OCI-LY1 (cell line): Measurements from ENCODE around the gene PRKG1.

Source experiments
- H2AFZ ChIP-seq: fragments of 200-600 bp; sonication (generic), shearing (Covaris generic); 2 replicates; pipeline ENCODE4 v1.6.0; 2014; ENCODE audit warnings: antibody characterized with exemption, mild to moderate bottlenecking, low read length
- H3F3A ChIP-seq: fragments of 200-600 bp; sonication (generic), shearing (Covaris generic); 2 replicates; pipeline ENCODE4 v1.6.0; 2014; ENCODE audit warnings: mild to moderate bottlenecking, antibody characterized with exemption, low read length, moderate library complexity; ENCODE audit not compliant: insufficient read depth
- H3K27ac ChIP-seq: fragments of 200-600 bp; sonication (generic); 2 replicates; pipeline ENCODE4 v1.5.1; 2014; ENCODE audit warnings: low read length, mixed run types, mild to moderate bottlenecking, low read depth; ENCODE audit not compliant: poor library complexity, severe bottlenecking
- H3K27me3 ChIP-seq: fragments of 200-600 bp; sonication (generic); 2 replicates; pipeline ENCODE4 v1.6.0; 2014; ENCODE audit warnings: antibody characterized with exemption, mild to moderate bottlenecking, low read length, moderate library complexity; ENCODE audit not compliant: insufficient read depth
- H3K36me3 ChIP-seq: fragments of 200-600 bp; sonication (generic); 2 replicates; pipeline ENCODE4 v1.6.1; 2014; ENCODE audit warnings: mild to moderate bottlenecking, antibody characterized with exemption, low read length, moderate library complexity, mixed read lengths; ENCODE audit not compliant: insufficient read depth
- H3K4me1 ChIP-seq: fragments of 200-600 bp; sonication (generic); 2 replicates; pipeline ENCODE4 v1.5.1; 2014; ENCODE audit warnings: mild to moderate bottlenecking, low read length, moderate library complexity; ENCODE audit not compliant: insufficient read depth, severe bottlenecking
- H3K4me2 ChIP-seq: fragments of 200-600 bp; sonication (generic), shearing (Covaris generic); 2 replicates; pipeline ENCODE4 v1.6.1; 2014; ENCODE audit warnings: low read length
- H3K4me3 ChIP-seq: fragments of 200-600 bp; sonication (generic); 2 replicates; pipeline ENCODE4 v1.5.1; 2014; ENCODE audit warnings: low read length, low read depth, mild to moderate bottlenecking, mixed read lengths; ENCODE audit not compliant: poor library complexity, severe bottlenecking
- H3K79me2 ChIP-seq: fragments of 200-600 bp; shearing (Covaris generic); 2 replicates; pipeline ENCODE4 v1.6.1; 2016; ENCODE audit warnings: mixed run types, low read length, mixed read lengths; ENCODE audit not compliant: insufficient read depth
- H3K9ac ChIP-seq: fragments of 200-600 bp; sonication (generic), shearing (Covaris generic); 2 replicates; pipeline ENCODE4 v1.6.1; 2014; ENCODE audit warnings: mild to moderate bottlenecking, low read length, mixed read lengths
- H3K9me2 ChIP-seq: fragments of 200-600 bp; sonication (generic), shearing (Covaris generic); 2 replicates; pipeline ENCODE4 v1.6.1; 2014; ENCODE audit warnings: low read depth, mild to moderate bottlenecking, low read length, mixed read lengths
- H3K9me3 ChIP-seq: fragments of 200-600 bp; shearing (Covaris generic); 2 replicates; pipeline ENCODE4 v1.6.1; 2014; ENCODE audit warnings: low read length, mixed read lengths
- H4K20me1 ChIP-seq: fragments of 200-600 bp; sonication (generic), shearing (Covaris generic); 2 replicates; pipeline ENCODE4 v1.6.0; 2016; ENCODE audit warnings: mild to moderate bottlenecking, low read length; ENCODE audit not compliant: insufficient read depth
- EZH2 ChIP-seq: fragments of 200-600 bp; sonication (generic), shearing (Covaris generic); IDR thresholded peaks from 2 replicates; pipeline ENCODE4 v1.8.0; 2017; ENCODE audit warnings: borderline replicate concordance, mixed run types, mild to moderate bottlenecking, antibody characterized with exemption, low read length, moderate library complexity, mixed read lengths
- TF ChIP-seq, protein P1 (sequence below): fragments of 200-600 bp; sonication (generic), shearing (Covaris generic); IDR thresholded peaks from 2 replicates; pipeline ENCODE4 v1.5.1; 2017; ENCODE audit warnings: mild to moderate bottlenecking, antibody characterized with exemption, low read length, moderate library complexity, mixed read lengths

PRKG1 gene

GRCh38 chr10:51246156-51246555, 171.9 kb downstream of the PRKG1 start:
- TF ChIP-seq EZH2 = no peak
- TF ChIP-seq, protein P1, sequence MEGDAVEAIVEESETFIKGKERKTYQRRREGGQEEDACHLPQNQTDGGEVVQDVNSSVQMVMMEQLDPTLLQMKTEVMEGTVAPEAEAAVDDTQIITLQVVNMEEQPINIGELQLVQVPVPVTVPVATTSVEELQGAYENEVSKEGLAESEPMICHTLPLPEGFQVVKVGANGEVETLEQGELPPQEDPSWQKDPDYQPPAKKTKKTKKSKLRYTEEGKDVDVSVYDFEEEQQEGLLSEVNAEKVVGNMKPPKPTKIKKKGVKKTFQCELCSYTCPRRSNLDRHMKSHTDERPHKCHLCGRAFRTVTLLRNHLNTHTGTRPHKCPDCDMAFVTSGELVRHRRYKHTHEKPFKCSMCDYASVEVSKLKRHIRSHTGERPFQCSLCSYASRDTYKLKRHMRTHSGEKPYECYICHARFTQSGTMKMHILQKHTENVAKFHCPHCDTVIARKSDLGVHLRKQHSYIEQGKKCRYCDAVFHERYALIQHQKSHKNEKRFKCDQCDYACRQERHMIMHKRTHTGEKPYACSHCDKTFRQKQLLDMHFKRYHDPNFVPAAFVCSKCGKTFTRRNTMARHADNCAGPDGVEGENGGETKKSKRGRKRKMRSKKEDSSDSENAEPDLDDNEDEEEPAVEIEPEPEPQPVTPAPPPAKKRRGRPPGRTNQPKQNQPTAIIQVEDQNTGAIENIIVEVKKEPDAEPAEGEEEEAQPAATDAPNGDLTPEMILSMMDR = no peak
- H3K9me3 ChIP-seq = no peaks in the 10 kb centered on the region
- H3K27ac ChIP-seq = no peak overlapping the region

GRCh38 chr10:51250278-51250920, 176.1 kb downstream of the PRKG1 start:
- Histone ChIP-seq H3K4me3 (no peak overlapping the region), H2AFZ (no peak overlapping the region), H3K9me3 (no peaks in the 10 kb centered on the region), H3K9ac (no peak overlapping the region), H3F3A (no peaks in the 10 kb centered on the region), H3K27ac (no peak overlapping the region), H3K79me2 (no peaks in the 10 kb centered on the region), H3K9me2 (no peaks in the 10 kb centered on the region), H3K36me3 (no peaks in the 10 kb centered on the region), H3K27me3 (no peaks in the 10 kb centered on the region), H4K20me1 (no peaks in the 10 kb centered on the region), H3K4me1 (no peaks in the 10 kb centered on the region), H3K4me2 (no peak overlapping the region)
- TF ChIP-seq, protein P1 = no peak
- TF ChIP-seq EZH2 = no peak

More at GRCh38 chr10:51246156-51246555, 171.9 kb downstream of the PRKG1 start:
- H3F3A ChIP-seq = no peaks in the 10 kb centered on the region; the same call in 1 of the 2 replicates
- no peaks in the 10 kb centered on the region for H3K9me2 ChIP-seq
- H3K4me2 ChIP-seq = no peak overlapping the region
- no peaks in the 10 kb centered on the region for H3K79me2 ChIP-seq
- no peaks in the 10 kb centered on the region for H4K20me1 ChIP-seq
- no peak overlapping the region for H3K4me3 ChIP-seq
- H3K27me3 ChIP-seq = no peaks in the 10 kb centered on the region
- no peaks in the 10 kb centered on the region for H3K36me3 ChIP-seq
- no peak overlapping the region for H2AFZ ChIP-seq
- no peaks in the 10 kb centered on the region for H3K4me1 ChIP-seq
- no peak overlapping the region for H3K9ac ChIP-seq

GRCh38 chr10:51251110-51251509, 176.8 kb downstream of the PRKG1 start:
- no peaks in the 10 kb centered on the region for H3K9me2 ChIP-seq
- H3K4me2 ChIP-seq = no peak overlapping the region
- H3K4me3 ChIP-seq = no peak overlapping the region
- TF ChIP-seq, protein P1 = no peak
- no peak for TF ChIP-seq EZH2
- H3K27me3 ChIP-seq = no peaks in the 10 kb centered on the region
- no peaks in the 10 kb centered on the region for H3K4me1 ChIP-seq
- no peaks in the 10 kb centered on the region for H3K36me3 ChIP-seq
- H3K9me3 ChIP-seq = no peaks in the 10 kb centered on the region
- no peak overlapping the region for H3K27ac ChIP-seq
- no peak overlapping the region for H3K9ac ChIP-seq
- no peaks in the 10 kb centered on the region for H3F3A ChIP-seq
- no peaks in the 10 kb centered on the region for H3K79me2 ChIP-seq
- H2AFZ ChIP-seq = no peak overlapping the region
- no peaks in the 10 kb centered on the region for H4K20me1 ChIP-seq
